ENCODE data around the gene PRKAG2.

Gene PRKAG2

GRCh38 chr7:151803841-151804240 lies 73.1 kb downstream of the PRKAG2 start:
- H3K4me2 ChIP-seq (ENCODE audit: low read length): no peak overlapping the region
- no peak overlapping the region for H2AFZ ChIP-seq (ENCODE audit: low read depth, low read length)
- H3K27me3 ChIP-seq (ENCODE audit: low read depth, low read length): peaks cover 24% of the 10 kb centered on the region
- H3K27ac ChIP-seq (ENCODE audit: low read length): no peak overlapping the region
- no peak overlapping the region for H3K9ac ChIP-seq (ENCODE audit: low read length)
- TF ChIP-seq CTCF (IDR thresholded peaks at IDR 0.05; ENCODE audit: low read depth, low read length): no peak
- no peak for TF ChIP-seq EZH2phosphoT487 (IDR thresholded peaks at IDR 0.05; ENCODE audit: low read depth)
- no peaks in the 10 kb centered on the region for H3K9me3 ChIP-seq (ENCODE audit: insufficient read depth, low read length)
- no peaks in the 10 kb centered on the region for H3K79me2 ChIP-seq (ENCODE audit: low read length)
- H3K36me3 ChIP-seq (replicated peaks; ENCODE audit: low read depth, low read length): no peaks in the 10 kb centered on the region
- no peak overlapping the region for H3K4me3 ChIP-seq (ENCODE audit: low read length)
- H4K20me1 ChIP-seq (ENCODE audit: insufficient read depth, low read length): no peaks in the 10 kb centered on the region
- H3K4me1 ChIP-seq (ENCODE audit: low read length): no peaks in the 10 kb centered on the region

DNA sequence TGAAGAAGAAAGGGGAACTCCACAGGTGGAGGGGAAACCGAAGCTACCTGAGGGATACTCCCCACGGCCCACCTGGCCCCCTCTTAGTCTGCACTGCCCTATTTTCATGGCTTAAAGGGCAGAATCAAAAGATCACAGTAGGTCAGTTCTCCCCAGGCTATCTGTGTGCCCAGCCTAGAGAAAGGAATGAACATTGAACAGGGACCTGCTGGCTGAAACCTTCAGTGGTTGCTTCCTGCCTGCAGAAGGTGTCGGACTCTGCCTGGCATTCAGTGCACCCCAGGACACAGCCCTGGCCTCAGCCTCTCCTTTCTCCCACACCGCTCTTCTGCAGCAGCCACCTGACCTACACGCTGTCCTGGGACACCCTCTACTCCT lies 74.5 kb downstream of the PRKAG2 start:
- no peak overlapping the region for H3K4me2 ChIP-seq (ENCODE audit: low read length)
- H3K9ac ChIP-seq (ENCODE audit: low read length): no peak overlapping the region
- no peaks in the 10 kb centered on the region for H3K79me2 ChIP-seq (ENCODE audit: low read length)
- H3K4me3 ChIP-seq (ENCODE audit: low read length): no peak overlapping the region
- no peak for TF ChIP-seq EZH2phosphoT487 (IDR thresholded peaks at IDR 0.05; ENCODE audit: low read depth)
- no peaks in the 10 kb centered on the region for H3K9me3 ChIP-seq (ENCODE audit: insufficient read depth, low read length)
- no peak overlapping the region for H2AFZ ChIP-seq (ENCODE audit: low read depth, low read length)
- no peaks in the 10 kb centered on the region for H3K36me3 ChIP-seq (replicated peaks; ENCODE audit: low read depth, low read length)
- no peak overlapping the region for H3K27ac ChIP-seq (ENCODE audit: low read length)
- peaks cover 24% of the 10 kb centered on the region for H3K27me3 ChIP-seq (ENCODE audit: low read depth, low read length)
- H3K4me1 ChIP-seq (ENCODE audit: low read length): no peaks in the 10 kb centered on the region
- no peaks in the 10 kb centered on the region for H4K20me1 ChIP-seq (ENCODE audit: insufficient read depth, low read length)

DNA sequence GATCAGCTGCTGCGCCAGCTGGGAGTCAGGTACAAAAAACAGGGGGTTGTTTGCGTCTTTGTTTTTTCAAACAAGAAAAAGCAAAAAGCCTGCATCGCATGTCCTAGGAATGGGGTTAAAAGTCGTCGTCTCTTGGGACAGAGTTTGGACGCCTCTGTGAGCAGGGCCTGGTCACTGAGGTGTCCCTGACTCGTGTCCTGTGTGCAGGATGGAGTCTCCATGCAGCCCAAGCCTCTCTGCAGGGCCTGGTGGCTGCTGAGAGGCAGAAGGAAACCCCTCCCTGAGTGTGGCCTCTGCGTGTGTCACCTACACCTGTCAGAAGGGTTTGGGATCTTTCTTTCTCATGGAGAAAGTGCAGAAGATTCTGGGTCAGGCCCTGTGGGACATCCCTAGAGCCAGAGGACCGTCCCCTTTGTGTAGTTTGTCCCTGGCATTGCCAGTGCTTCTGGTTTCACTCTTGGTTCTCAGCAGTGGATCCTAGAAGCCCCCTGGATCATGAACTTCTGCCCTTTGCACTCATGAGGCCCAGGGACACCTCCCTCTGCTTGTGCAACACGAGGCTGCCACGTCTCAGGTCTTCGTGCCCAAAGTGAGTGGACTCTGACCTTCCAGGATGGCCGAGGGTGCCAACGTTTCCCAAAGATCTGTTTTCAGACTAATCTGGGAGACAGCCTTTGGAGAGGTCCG lies 75.0 kb downstream of the PRKAG2 start:
- Histone ChIP-seq H3K4me3 (ENCODE audit: low read length) (no peak overlapping the region), H3K4me2 (ENCODE audit: low read length) (no peak overlapping the region), H3K9me3 (ENCODE audit: insufficient read depth, low read length) (no peaks in the 10 kb centered on the region), H3K27me3 (ENCODE audit: low read depth, low read length) (peaks cover 22% of the 10 kb centered on the region), H3K4me1 (ENCODE audit: low read length) (no peaks in the 10 kb centered on the region), H3K27ac (ENCODE audit: low read length) (no peak overlapping the region), H3K79me2 (ENCODE audit: low read length) (no peaks in the 10 kb centered on the region), H4K20me1 (ENCODE audit: insufficient read depth, low read length) (no peaks in the 10 kb centered on the region), H3K36me3 (replicated peaks; ENCODE audit: low read depth, low read length) (no peaks in the 10 kb centered on the region), H2AFZ (ENCODE audit: low read depth, low read length) (no peak overlapping the region), H3K9ac (ENCODE audit: low read length) (no peak overlapping the region)
- TF ChIP-seq CTCF (IDR thresholded peaks at IDR 0.05; ENCODE audit: low read depth, low read length): no peak
- TF ChIP-seq EZH2phosphoT487 (IDR thresholded peaks at IDR 0.05; ENCODE audit: low read depth): no peak

DNA sequence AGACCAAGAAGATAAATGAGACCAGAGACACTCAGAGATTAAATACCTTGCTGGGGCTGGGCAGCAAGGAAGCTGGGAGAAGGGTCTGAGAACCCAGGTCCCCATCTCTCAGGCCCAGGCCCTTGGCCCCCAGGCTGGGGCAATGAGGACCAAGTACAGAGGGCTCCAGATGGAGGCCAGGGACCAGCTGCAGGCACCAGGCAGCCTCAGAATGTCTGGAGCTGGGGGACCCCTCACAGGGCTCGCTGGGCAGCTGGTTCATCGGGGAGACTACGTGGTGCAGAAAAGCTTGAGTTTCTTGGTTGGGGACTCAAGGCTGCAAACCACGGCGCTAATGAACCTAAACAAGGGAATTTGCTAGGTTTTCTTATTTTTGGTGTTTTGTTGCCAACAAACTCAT lies 75.6 kb downstream of the PRKAG2 start:
- TF ChIP-seq EZH2phosphoT487 (IDR thresholded peaks at IDR 0.05; ENCODE audit: low read depth) (no peak), CTCF (IDR thresholded peaks at IDR 0.05; ENCODE audit: low read depth, low read length) (no peak)
- Histone ChIP-seq H3K4me1 (ENCODE audit: low read length) (peaks cover 3% of the 10 kb centered on the region; the same call in 1 of the 2 replicates), H3K79me2 (ENCODE audit: low read length) (no peaks in the 10 kb centered on the region), H3K27ac (ENCODE audit: low read length) (no peak overlapping the region), H2AFZ (ENCODE audit: low read depth, low read length) (no peak overlapping the region), H3K27me3 (ENCODE audit: low read depth, low read length) (peaks cover 17% of the 10 kb centered on the region), H3K36me3 (replicated peaks; ENCODE audit: low read depth, low read length) (no peaks in the 10 kb centered on the region), H3K4me3 (ENCODE audit: low read length) (no peak overlapping the region), H4K20me1 (ENCODE audit: insufficient read depth, low read length) (no peaks in the 10 kb centered on the region), H3K9me3 (ENCODE audit: insufficient read depth, low read length) (no peaks in the 10 kb centered on the region), H3K9ac (ENCODE audit: low read length) (no peak overlapping the region), H3K4me2 (ENCODE audit: low read length) (no peak overlapping the region)
